Measurements from ENCODE around the gene GP2. TPM values are rescaled to one million over a fixed set of nuclear protein-coding genes. Genes with fewer than 3 reads are reported as not detected.

Gene GP2
- total RNA-seq, 1 experiment from 2014 or later: not detected

DNA sequence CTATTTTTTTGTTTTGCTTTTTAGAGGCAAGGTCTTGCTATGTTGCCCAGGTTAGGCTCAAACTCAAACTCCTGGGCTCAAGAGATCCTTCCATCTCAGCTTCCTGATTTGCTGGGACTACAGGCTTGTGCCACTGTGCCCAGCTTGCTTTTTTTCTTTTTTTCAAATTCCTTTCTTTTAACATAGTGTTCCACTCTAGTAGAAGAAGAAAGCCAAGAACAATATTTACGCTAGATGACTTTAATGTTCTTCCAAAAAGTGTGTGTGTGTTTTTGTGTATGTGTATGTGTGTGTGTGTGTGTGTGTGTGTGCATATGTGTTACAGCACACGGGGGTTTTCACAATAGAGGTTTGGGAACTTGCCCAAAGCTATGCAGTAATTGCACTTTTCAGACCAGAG lies 35.9 kb upstream of the GP2 start:
- no peak overlapping the region for H3K4me3 Mint-ChIP-seq (ENCODE audit: low read depth, unreplicated experiment)
- peaks cover 82% of the 10 kb centered on the region for H3K27me3 Mint-ChIP-seq (ENCODE audit: unreplicated experiment)
- TF ChIP-seq, protein P1, sequence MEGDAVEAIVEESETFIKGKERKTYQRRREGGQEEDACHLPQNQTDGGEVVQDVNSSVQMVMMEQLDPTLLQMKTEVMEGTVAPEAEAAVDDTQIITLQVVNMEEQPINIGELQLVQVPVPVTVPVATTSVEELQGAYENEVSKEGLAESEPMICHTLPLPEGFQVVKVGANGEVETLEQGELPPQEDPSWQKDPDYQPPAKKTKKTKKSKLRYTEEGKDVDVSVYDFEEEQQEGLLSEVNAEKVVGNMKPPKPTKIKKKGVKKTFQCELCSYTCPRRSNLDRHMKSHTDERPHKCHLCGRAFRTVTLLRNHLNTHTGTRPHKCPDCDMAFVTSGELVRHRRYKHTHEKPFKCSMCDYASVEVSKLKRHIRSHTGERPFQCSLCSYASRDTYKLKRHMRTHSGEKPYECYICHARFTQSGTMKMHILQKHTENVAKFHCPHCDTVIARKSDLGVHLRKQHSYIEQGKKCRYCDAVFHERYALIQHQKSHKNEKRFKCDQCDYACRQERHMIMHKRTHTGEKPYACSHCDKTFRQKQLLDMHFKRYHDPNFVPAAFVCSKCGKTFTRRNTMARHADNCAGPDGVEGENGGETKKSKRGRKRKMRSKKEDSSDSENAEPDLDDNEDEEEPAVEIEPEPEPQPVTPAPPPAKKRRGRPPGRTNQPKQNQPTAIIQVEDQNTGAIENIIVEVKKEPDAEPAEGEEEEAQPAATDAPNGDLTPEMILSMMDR (IDR thresholded peaks at IDR 0.05; ENCODE audit: unreplicated experiment): no peak
- H3K36me3 Mint-ChIP-seq (ENCODE audit: insufficient read depth, unreplicated experiment): no peaks in the 10 kb centered on the region
- intact Hi-C loops (cut with micrococcal nuclease; ENCODE audit: unreplicated experiment): no loop called here
- H3K9me3 Mint-ChIP-seq (ENCODE audit: low read depth, unreplicated experiment): no peaks in the 10 kb centered on the region
- no peak overlapping the region for H3K27ac Mint-ChIP-seq (ENCODE audit: unreplicated experiment)
- DNase-seq: no peak
- CTCF ChIA-PET: interaction anchor here (0.6 kb wide), 1 partner anchor 60 kb away, joined by 5 read pairs; no protein-coding TSS in a partner anchor
- no peaks in the 10 kb centered on the region for H3K4me1 Mint-ChIP-seq (ENCODE audit: low read depth, unreplicated experiment)
- no TSS peak for BruUV-seq (replicated peaks)

DNA sequence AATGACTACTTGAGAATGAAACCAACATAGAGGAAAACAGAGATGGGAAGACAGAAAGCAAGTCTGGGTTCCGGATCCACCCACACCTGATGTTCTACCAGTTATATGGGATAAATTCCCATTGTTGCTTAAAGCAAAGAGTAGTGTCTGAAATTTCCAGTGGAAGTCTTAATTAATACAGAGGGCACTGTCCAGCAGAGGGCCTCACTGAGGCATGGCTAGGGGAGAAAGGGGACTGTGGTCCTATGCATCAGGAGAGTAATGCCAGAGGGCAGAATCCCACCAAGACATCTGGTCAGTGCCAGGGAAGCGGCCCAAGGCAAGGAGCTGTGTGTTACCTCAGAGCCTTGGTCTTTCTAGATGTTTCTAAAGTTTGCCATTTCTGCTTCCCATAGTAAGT lies 32.7 kb upstream of the GP2 start:
- Mint-ChIP-seq H3K36me3 (ENCODE audit: insufficient read depth, unreplicated experiment) (no peaks in the 10 kb centered on the region), H3K27ac (ENCODE audit: unreplicated experiment) (no peak overlapping the region), H3K27me3 (ENCODE audit: unreplicated experiment) (peaks cover 86% of the 10 kb centered on the region), H3K9me3 (ENCODE audit: low read depth, unreplicated experiment) (no peaks in the 10 kb centered on the region), H3K4me1 (ENCODE audit: low read depth, unreplicated experiment) (no peaks in the 10 kb centered on the region), H3K4me3 (ENCODE audit: low read depth, unreplicated experiment) (no peak overlapping the region)
- no TSS peak for BruUV-seq (replicated peaks)
- intact Hi-C loops (cut with micrococcal nuclease; ENCODE audit: unreplicated experiment): no loop called here
- no peak for DNase-seq
- TF ChIP-seq, protein P1 (IDR thresholded peaks at IDR 0.05; ENCODE audit: unreplicated experiment): no peak
- CTCF ChIA-PET: no interaction called here

DNA sequence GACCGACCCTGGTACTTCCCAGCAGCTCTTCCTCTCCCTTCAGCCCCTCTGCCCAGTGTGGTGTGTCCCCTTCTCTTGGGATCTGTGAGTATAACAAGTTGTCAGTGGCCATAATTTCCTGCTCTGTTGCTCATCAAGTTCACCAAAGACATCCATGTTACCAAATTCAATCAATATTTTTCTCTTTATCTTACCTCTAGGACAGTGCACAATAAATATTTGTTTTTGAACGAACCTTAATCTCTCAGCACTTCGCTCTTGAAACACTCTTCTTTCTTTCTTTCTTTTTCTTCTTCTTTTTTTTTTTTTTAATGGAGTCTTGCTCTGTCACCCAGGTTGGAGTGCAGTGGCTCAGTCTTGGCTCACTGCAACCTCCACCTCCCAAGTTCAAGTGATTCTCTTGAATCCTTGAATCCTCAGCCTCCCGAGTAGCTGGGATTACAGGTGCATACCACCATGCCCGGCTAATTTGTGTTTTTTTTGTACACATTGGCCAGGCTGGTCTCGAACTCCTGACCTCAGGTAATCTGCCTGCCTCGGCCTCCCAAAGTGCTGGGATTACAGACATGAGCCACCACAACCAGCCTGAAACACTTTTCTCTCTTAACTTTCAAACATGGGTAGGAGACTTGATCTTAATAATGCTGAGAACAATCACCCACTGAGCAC lies 27.9 kb upstream of the GP2 start:
- Mint-ChIP-seq H3K9me3 (ENCODE audit: low read depth, unreplicated experiment) (no peaks in the 10 kb centered on the region), H3K27ac (ENCODE audit: unreplicated experiment) (no peak overlapping the region), H3K4me1 (ENCODE audit: low read depth, unreplicated experiment) (no peaks in the 10 kb centered on the region), H3K27me3 (ENCODE audit: unreplicated experiment) (peaks cover 89% of the 10 kb centered on the region), H3K36me3 (ENCODE audit: insufficient read depth, unreplicated experiment) (no peaks in the 10 kb centered on the region), H3K4me3 (ENCODE audit: low read depth, unreplicated experiment) (no peak overlapping the region)
- no peak for DNase-seq
- no TSS peak for BruUV-seq (replicated peaks)
- TF ChIP-seq, protein P1 (IDR thresholded peaks at IDR 0.05; ENCODE audit: unreplicated experiment): no peak
- CTCF ChIA-PET: no interaction called here
- intact Hi-C loops (cut with micrococcal nuclease; ENCODE audit: unreplicated experiment): no loop called here

DNA sequence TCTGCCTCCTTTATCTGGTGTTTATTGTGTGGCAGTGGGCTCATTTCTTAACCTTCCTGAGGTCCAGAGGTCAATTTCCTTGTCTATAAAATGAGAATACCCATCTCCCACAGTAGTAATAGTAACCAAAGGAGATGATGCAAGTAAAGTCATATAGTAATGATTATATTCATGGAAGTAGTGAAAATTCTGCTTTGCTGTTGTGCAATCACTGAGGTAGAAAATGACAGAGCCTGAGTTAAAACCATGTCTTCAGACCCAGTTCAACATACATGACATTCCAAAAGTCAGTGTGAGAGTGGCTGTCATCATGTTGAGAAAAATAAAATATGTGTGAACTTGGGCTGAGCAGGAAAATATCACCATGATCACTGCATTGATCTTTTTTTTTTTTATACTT lies 26.1 kb upstream of the GP2 start:
- Mint-ChIP-seq H3K9me3 (ENCODE audit: low read depth, unreplicated experiment) (no peaks in the 10 kb centered on the region), H3K4me1 (ENCODE audit: low read depth, unreplicated experiment) (no peaks in the 10 kb centered on the region), H3K36me3 (ENCODE audit: insufficient read depth, unreplicated experiment) (no peaks in the 10 kb centered on the region), H3K27me3 (ENCODE audit: unreplicated experiment) (peaks cover 75% of the 10 kb centered on the region), H3K27ac (ENCODE audit: unreplicated experiment) (no peak overlapping the region), H3K4me3 (ENCODE audit: low read depth, unreplicated experiment) (no peak overlapping the region)
- intact Hi-C loops (cut with micrococcal nuclease; ENCODE audit: unreplicated experiment): no loop called here
- TF ChIP-seq, protein P1 (IDR thresholded peaks at IDR 0.05; ENCODE audit: unreplicated experiment): no peak
- no peak for DNase-seq
- CTCF ChIA-PET: no interaction called here
- BruUV-seq (replicated peaks): no TSS peak

Measured in Calu3 (cell line).